ENCODE measurements around the gene ANKH.

ANKH gene

GRCh38 chr5:14679595-14679994, 192.0 kb downstream of the ANKH start:
- no peak for DNase-seq (ENCODE audit: low read depth, low spot score)
- Histone ChIP-seq H3K9ac (ENCODE audit: insufficient read length) (no peak overlapping the region), H3K4me3 (no peak overlapping the region), H3K27ac (no peak overlapping the region), H3K36me3 (ENCODE audit: insufficient read depth, low read length) (peaks cover 17% of the 10 kb centered on the region), H3K9me3 (ENCODE audit: low read depth, low read length) (no peaks in the 10 kb centered on the region)
- no peak for TF ChIP-seq EZH2 (IDR thresholded peaks at IDR 0.05)
- no peak for TF ChIP-seq FOXP2 (optimal IDR thresholded peaks at IDR 0.05; ENCODE audit: control extremely low read depth, extremely low read length, insufficient read depth)
- no peak for TF ChIP-seq POLR2AphosphoS5 (IDR thresholded peaks at IDR 0.05; ENCODE audit: borderline replicate concordance, low read depth, low read length)

- Histone ChIP-seq H3K36me3 (ENCODE audit: insufficient read depth, low read length) (peaks cover 17% of the 10 kb centered on the region), H3K9me3 (ENCODE audit: low read depth, low read length) (no peaks in the 10 kb centered on the region), H3K27ac (no peak overlapping the region), H3K9ac (ENCODE audit: insufficient read length) (no peak overlapping the region), H3K4me3 (no peak overlapping the region)
- no peak for DNase-seq (ENCODE audit: low read depth, low spot score)
- no peak for TF ChIP-seq POLR2AphosphoS5 (IDR thresholded peaks at IDR 0.05; ENCODE audit: borderline replicate concordance, low read depth, low read length)
- no peak for TF ChIP-seq FOXP2 (optimal IDR thresholded peaks at IDR 0.05; ENCODE audit: control extremely low read depth, extremely low read length, insufficient read depth)
- TF ChIP-seq EZH2 (IDR thresholded peaks at IDR 0.05) = no peak
Observed at GRCh38 chr5:14678773-14679334, 192.7 kb downstream of the ANKH start.

- Histone ChIP-seq H3K4me3 (no peak overlapping the region), H3K9me3 (ENCODE audit: low read depth, low read length) (no peaks in the 10 kb centered on the region), H3K9ac (ENCODE audit: insufficient read length) (no peak overlapping the region), H3K36me3 (ENCODE audit: insufficient read depth, low read length) (peaks cover 14% of the 10 kb centered on the region), H3K27ac (no peak overlapping the region)
- DNase-seq (ENCODE audit: low read depth, low spot score) = no peak
- no peak for TF ChIP-seq POLR2AphosphoS5 (IDR thresholded peaks at IDR 0.05; ENCODE audit: borderline replicate concordance, low read depth, low read length)
- no peak for TF ChIP-seq FOXP2 (optimal IDR thresholded peaks at IDR 0.05; ENCODE audit: control extremely low read depth, extremely low read length, insufficient read depth)
- no peak for TF ChIP-seq EZH2 (IDR thresholded peaks at IDR 0.05)
Observed at GRCh38 chr5:14676320-14676719, 195.3 kb downstream of the ANKH start.

- TF ChIP-seq POLR2AphosphoS5 (IDR thresholded peaks at IDR 0.05; ENCODE audit: borderline replicate concordance, low read depth, low read length) = no peak
- no peak for TF ChIP-seq EZH2 (IDR thresholded peaks at IDR 0.05)
- no peak for TF ChIP-seq FOXP2 (optimal IDR thresholded peaks at IDR 0.05; ENCODE audit: control extremely low read depth, extremely low read length, insufficient read depth)
- DNase-seq (ENCODE audit: low read depth, low spot score) = no peak
- Histone ChIP-seq H3K4me3 (no peak overlapping the region), H3K9ac (ENCODE audit: insufficient read length) (no peak overlapping the region), H3K27ac (no peak overlapping the region), H3K9me3 (ENCODE audit: low read depth, low read length) (no peaks in the 10 kb centered on the region), H3K36me3 (ENCODE audit: insufficient read depth, low read length) (peaks cover 14% of the 10 kb centered on the region)
Observed at GRCh38 chr5:14675865-14676300, 195.7 kb downstream of the ANKH start.

GRCh38 chr5:14674983-14675854, 196.4 kb downstream of the ANKH start:
- no peak for TF ChIP-seq FOXP2 (optimal IDR thresholded peaks at IDR 0.05; ENCODE audit: control extremely low read depth, extremely low read length, insufficient read depth)
- TF ChIP-seq POLR2AphosphoS5 (IDR thresholded peaks at IDR 0.05; ENCODE audit: borderline replicate concordance, low read depth, low read length) = no peak
- no peak for TF ChIP-seq EZH2 (IDR thresholded peaks at IDR 0.05)
- Histone ChIP-seq H3K4me3 (no peak overlapping the region), H3K36me3 (ENCODE audit: insufficient read depth, low read length) (peaks cover 8% of the 10 kb centered on the region; the same call in 1 of the 2 replicates), H3K9me3 (ENCODE audit: low read depth, low read length) (no peaks in the 10 kb centered on the region), H3K9ac (ENCODE audit: insufficient read length) (no peak overlapping the region), H3K27ac (no peak overlapping the region)
- no peak for DNase-seq (ENCODE audit: low read depth, low spot score)

- no peak overlapping the region for H3K27ac ChIP-seq
- TF ChIP-seq EZH2 (IDR thresholded peaks at IDR 0.05) = no peak
- no peak for TF ChIP-seq POLR2AphosphoS5 (IDR thresholded peaks at IDR 0.05; ENCODE audit: borderline replicate concordance, low read depth, low read length)
- TF ChIP-seq FOXP2 (optimal IDR thresholded peaks at IDR 0.05; ENCODE audit: control extremely low read depth, extremely low read length, insufficient read depth) = no peak
- no peak overlapping the region for H3K9ac ChIP-seq (ENCODE audit: insufficient read length)
- DNase-seq (ENCODE audit: low read depth, low spot score) = no peak
- H3K9me3 ChIP-seq (ENCODE audit: low read depth, low read length) = no peaks in the 10 kb centered on the region
- H3K36me3 ChIP-seq (ENCODE audit: insufficient read depth, low read length) = no peaks in the 10 kb centered on the region; the same call in 1 of the 2 replicates
- no peak overlapping the region for H3K4me3 ChIP-seq
Observed at GRCh38 chr5:14673443-14673842, 198.1 kb downstream of the ANKH start.

GRCh38 chr5:14672484-14673394, 198.8 kb downstream of the ANKH start:
- no peak for DNase-seq (ENCODE audit: low read depth, low spot score)
- no peak overlapping the region for H3K9ac ChIP-seq (ENCODE audit: insufficient read length)

GRCh38 chr5:14672082-14672481, 199.5 kb downstream of the ANKH start:
- TF ChIP-seq FOXP2 (optimal IDR thresholded peaks at IDR 0.05; ENCODE audit: control extremely low read depth, extremely low read length, insufficient read depth) = no peak
- TF ChIP-seq POLR2AphosphoS5 (IDR thresholded peaks at IDR 0.05; ENCODE audit: borderline replicate concordance, low read depth, low read length) = no peak
- no peak for TF ChIP-seq EZH2 (IDR thresholded peaks at IDR 0.05)
- DNase-seq (ENCODE audit: low read depth, low spot score) = no peak
- H3K27ac ChIP-seq = no peak overlapping the region
- no peak overlapping the region for H3K4me3 ChIP-seq
- no peak overlapping the region for H3K9ac ChIP-seq (ENCODE audit: insufficient read length)
- H3K36me3 ChIP-seq (ENCODE audit: insufficient read depth, low read length) = no peaks in the 10 kb centered on the region; the same call in 1 of the 2 replicates
- no peaks in the 10 kb centered on the region for H3K9me3 ChIP-seq (ENCODE audit: low read depth, low read length)

More at GRCh38 chr5:14672484-14673394, 198.8 kb downstream of the ANKH start:
- Histone ChIP-seq H3K9me3 (ENCODE audit: low read depth, low read length) (no peaks in the 10 kb centered on the region), H3K27ac (no peak overlapping the region), H3K36me3 (ENCODE audit: insufficient read depth, low read length) (no peaks in the 10 kb centered on the region; the same call in 1 of the 2 replicates), H3K4me3 (no peak overlapping the region)
- no peak for TF ChIP-seq EZH2 (IDR thresholded peaks at IDR 0.05)

Data from SK-N-MC (cell line).